Raji (cell line): ENCODE results near the gene USP21.
A peak's percentile ranks its signal among the peaks of the same experiment; 100 is the strongest.

Experiments used
- POLR2A ChIP-seq: IDR thresholded peaks from 2 replicates; pipeline ENCODE4 v1.6.1; 2011; ENCODE audit warnings: low read depth, low read length, control low read depth; ENCODE audit not compliant: insufficient read depth

USP21 gene

GRCh38 chr1:161160671-161161145 is 1.4 kb downstream of the USP21 start:
- TF ChIP-seq POLR2A: no peak

GRCh38 chr1:161161652-161162051 is 2.4 kb downstream of the USP21 start:
- no peak for TF ChIP-seq POLR2A

GRCh38 chr1:161162052-161162451 is 2.8 kb downstream of the USP21 start:
- TF ChIP-seq POLR2A: no peak

- no peak for TF ChIP-seq POLR2A
Observed at GRCh38 chr1:161162806-161163205, 3.5 kb downstream of the USP21 start.

GRCh38 chr1:161163793-161164192 is 4.5 kb downstream of the USP21 start:
- no peak for TF ChIP-seq POLR2A

- no peak for TF ChIP-seq POLR2A
Observed at GRCh38 chr1:161164901-161165610, 5.8 kb downstream of the USP21 start.

GRCh38 chr1:161165742-161166668 is 6.7 kb downstream of the USP21 start, which contains the start of gene PPOX:
TSS of gene PPOX (plus strand) at chr1:161166426. CDS start at chr1:161166848, 422 bp downstream.
- TF ChIP-seq POLR2A: peak; percentile 81

GRCh38 chr1:161166669-161167548 is 7.6 kb downstream of the USP21 start:
- TF ChIP-seq POLR2A: no peak

- TF ChIP-seq POLR2A: no peak
Observed at GRCh38 chr1:161168906-161169305, 9.6 kb downstream of the USP21 start.

GRCh38 chr1:161171191-161171590 is 11.9 kb downstream of the USP21 start:
- TF ChIP-seq POLR2A: no peak

- no peak for TF ChIP-seq POLR2A
Observed at GRCh38 chr1:161171696-161172095, 12.4 kb downstream of the USP21 start.

GRCh38 chr1:161172349-161172748 is 13.0 kb downstream of the USP21 start:
- no peak for TF ChIP-seq POLR2A

- TF ChIP-seq POLR2A: no peak
Observed at GRCh38 chr1:161172776-161173376, 13.6 kb downstream of the USP21 start.

GRCh38 chr1:161173711-161174110 is 14.4 kb downstream of the USP21 start:
- TF ChIP-seq POLR2A: no peak

GRCh38 chr1:161174911-161175310 is 15.6 kb downstream of the USP21 start:
- no peak for TF ChIP-seq POLR2A
